Endothelial cell of umbilical vein (primary cell): Measurements from ENCODE around the gene C17orf78. TPM values are rescaled to one million over a fixed set of nuclear protein-coding genes. Genes with fewer than 3 reads are reported as not detected.

Experiments
- BruUV-seq: library from RNA; stranded (reverse); fragments of 400-500 nt; replicated peaks from 2 replicates; lab custom pipeline; 2021; lab: Mats Ljungman, UMichigan
- CTCF ChIA-PET: fragments of 300-600, 350-600 bp; sonication (Branson Sonifier 250); formaldehyde crosslinking; loops from one replicate; lab custom pipeline; 2021; ENCODE audit warnings: antibody characterized with exemption, inconsistent platforms; lab: Charles Lee
- POLR2A ChIA-PET: fragments of 300-600, 350-600 bp; sonication (Branson Sonifier 250); formaldehyde crosslinking; loops from one replicate; lab custom pipeline; 2021; ENCODE audit warnings: antibody characterized with exemption, inconsistent platforms; lab: Charles Lee
- DNase-seq: peaks from one replicate; pipeline ENCODE4 v3.0.0-alpha.2; 2011; ENCODE audit warnings: low read depth, low spot score
- FAIRE-seq: peaks from 2 replicates; lab custom pipeline; 2011; peaks lifted over from hg19 to GRCh38; lab: Jason Lieb, UNC
- H2AFZ ChIP-seq: 2 replicates; pipeline ENCODE4 v1.6.0; 2012; ENCODE audit warnings: low read depth, low read length, control low read depth, inconsistent platforms
- H3K27ac ChIP-seq: 2 replicates; pipeline ENCODE4 v1.5.1; 2011; ENCODE audit warnings: low read depth, mild to moderate bottlenecking, control low read depth, low read length, moderate library complexity; ENCODE audit not compliant: insufficient read depth
- H3K27me3 ChIP-seq, 2 experiments: 2 replicates each; pipeline versions ENCODE4 v1.6.0 to v1.6.1; 2011; ENCODE audit warnings: low read length in 2 of 2, mixed read lengths in 1 of 2; ENCODE audit not compliant: control insufficient read depth in 2 of 2, insufficient read depth in 2 of 2
- H3K36me3 ChIP-seq, 2 experiments: 2 replicates in 1 of 2; 3 replicates in 1 of 2; pipeline ENCODE4 v1.5.1; 2011; ENCODE audit warnings: low read length in 2 of 2, mild to moderate bottlenecking in 1 of 2, moderate library complexity in 1 of 2; ENCODE audit not compliant: control insufficient read depth in 2 of 2, insufficient read depth in 2 of 2; ENCODE audit errors: extremely low read depth in 1 of 2
- H3K4me1 ChIP-seq: 3 replicates; pipeline ENCODE4 v1.5.1; 2011; ENCODE audit warnings: mild to moderate bottlenecking, low read length; ENCODE audit not compliant: control insufficient read depth, insufficient read depth; ENCODE audit errors: extremely low read depth
- H3K4me2 ChIP-seq: 2 replicates; pipeline ENCODE4 v1.6.1; 2011; ENCODE audit warnings: low read length, control low read depth, mixed read lengths; ENCODE audit not compliant: insufficient read depth
- H3K4me3 ChIP-seq, 3 experiments: fragments of 200-600 bp in 1 of 3; sonication (generic), shearing (Covaris generic) in 1 of 3; replicated peaks in 1 of 3; 2 replicates each; pipeline ENCODE4 v1.5.1; 2011 to 2016; ENCODE audit warnings: control low read depth in 3 of 3, low read length in 3 of 3, mild to moderate bottlenecking in 2 of 3, inconsistent platforms in 1 of 3, low read depth in 1 of 3, moderate library complexity in 1 of 3; ENCODE audit not compliant: insufficient read depth in 1 of 3
- H3K79me2 ChIP-seq: 2 replicates; pipeline ENCODE4 v1.6.0; 2012; ENCODE audit warnings: low read length, inconsistent platforms; ENCODE audit not compliant: control insufficient read depth, insufficient read depth
- H3K9ac ChIP-seq: replicated peaks from 2 replicates; pipeline ENCODE3; 2011; ENCODE audit warnings: low read length, control low read depth; ENCODE audit not compliant: insufficient read depth; ENCODE audit errors: extremely low read depth
- H3K9me1 ChIP-seq: replicated peaks from 3 replicates; pipeline ENCODE4 v1.6.0; 2011; ENCODE audit warnings: mild to moderate bottlenecking, low read length; ENCODE audit not compliant: control insufficient read depth, insufficient read depth; ENCODE audit errors: extremely low read depth
- H3K9me3 ChIP-seq: replicated peaks from 2 replicates; pipeline ENCODE4 v1.5.1; 2012; ENCODE audit warnings: low read length, inconsistent platforms; ENCODE audit not compliant: control insufficient read depth, insufficient read depth
- H4K20me1 ChIP-seq: replicated peaks from 2 replicates; pipeline ENCODE3; 2011; ENCODE audit warnings: mild to moderate bottlenecking, low read length; ENCODE audit not compliant: control insufficient read depth, insufficient read depth; ENCODE audit errors: extremely low read depth
- CTCF ChIP-seq, 2 donors: IDR thresholded peaks; 1 replicate in 1 of 2; 2 replicates in 1 of 2; pipeline ENCODE4 v1.5.1; 2011; ENCODE audit warnings: low read length in 2 of 2, mild to moderate bottlenecking in 2 of 2, moderate library complexity in 2 of 2, control low read depth in 1 of 2, inconsistent platforms in 1 of 2, low read depth in 1 of 2; ENCODE audit not compliant: insufficient read depth in 1 of 2; ENCODE audit errors: extremely low read depth in 1 of 2
- EZH2 ChIP-seq: IDR thresholded peaks from 2 replicates; pipeline ENCODE4 v1.6.1; 2012; ENCODE audit warnings: borderline replicate concordance, low read depth, mild to moderate bottlenecking, moderate library complexity, low read length, inconsistent platforms; ENCODE audit not compliant: severe bottlenecking
- FOS ChIP-seq: IDR thresholded peaks from 2 replicates; pipeline ENCODE4 v1.6.1; 2011; ENCODE audit warnings: mild to moderate bottlenecking, low read length, moderate library complexity, borderline replicate concordance; ENCODE audit not compliant: insufficient read depth
- GATA2 ChIP-seq: IDR thresholded peaks from 2 replicates; pipeline ENCODE4 v1.7.0; 2011; ENCODE audit warnings: low read depth, mild to moderate bottlenecking, moderate library complexity, mixed read lengths, low read length; ENCODE audit not compliant: insufficient read length, insufficient read depth
- JUN ChIP-seq: IDR thresholded peaks from 2 replicates; pipeline ENCODE4 v1.6.1; 2011; ENCODE audit warnings: borderline replicate concordance, low read depth; ENCODE audit not compliant: insufficient read length, insufficient read depth
- MAX ChIP-seq: IDR thresholded peaks from 2 replicates; pipeline ENCODE4 v1.6.1; 2011; ENCODE audit not compliant: insufficient read depth, insufficient read length
- MYC ChIP-seq: IDR thresholded peaks from one replicate; pipeline ENCODE4 v1.6.1; 2011; ENCODE audit warnings: mild to moderate bottlenecking, low read depth, low read length
- POLR2A ChIP-seq: IDR thresholded peaks from 2 replicates; pipeline ENCODE4 v1.6.1; 2012; ENCODE audit warnings: low read depth, mild to moderate bottlenecking, control low read depth, low read length
- POLR2AphosphoS5 ChIP-seq: IDR thresholded peaks from 2 replicates; pipeline ENCODE4 v1.6.1; 2012; ENCODE audit warnings: low read depth, mild to moderate bottlenecking, control low read depth, low read length, moderate library complexity; ENCODE audit not compliant: insufficient read depth
- dilution Hi-C: fragments of 300-500 bp; cut with MboI; formaldehyde crosslinking; loops from one replicate; pipeline ENCODE4 v1.15.0; 2019; ENCODE audit warnings: low sequenced_read_pairs; ENCODE audit not compliant: extremely low pct_ligation_motif_present
- intact Hi-C: fragments of 100-400 bp; cut with micrococcal nuclease; formaldehyde crosslinking; loops from one replicate; pipeline ENCODE4 v1.10.0; 2022
- polyA plus RNA-seq, 4 experiments: library from polyadenylated mRNA; depleted of rRNA in 3 of 4; stranded (reverse) in 3 of 4; unstranded in 1 of 4; fragments of >200 nt; gene quantifications; 2 replicates each; pipeline versions ENCODE4 v1.2.1 to v1.2.3, GENCODE V29; 2011 to 2012; ENCODE audit warnings: missing spikeins in 1 of 4
- total RNA-seq: library from RNA; stranded (reverse); gene quantifications from 2 replicates; pipeline ENCODE4 v1.2.3, GENCODE V29; 2021

The C17orf78 gene
- total and polyA plus RNA-seq, 2 donors (not counting 3 experiments of a cell fraction or from before 2014, with no cell fraction given): not detected

GRCh38 chr17:37365589-37365988 is 10.2 kb upstream of the C17orf78 start:
- H3K9me3 ChIP-seq: no peaks in the 10 kb centered on the region
- FAIRE-seq (no peak), DNase-seq (no peak)
- no peak overlapping the region for H3K4me2 ChIP-seq
- CTCF ChIA-PET: interaction anchor here (1.0 to 2.2 kb wide), 2 partner anchors 8 to 126 kb away, joined by 3 to 16 read pairs; no protein-coding TSS in a partner anchor
- dilution Hi-C loops: no loop called here
- POLR2A ChIA-PET: no interaction called here
- no peak overlapping the region for H2AFZ ChIP-seq
- no peak overlapping the region for H3K4me3 ChIP-seq
- H4K20me1 ChIP-seq: no peaks in the 10 kb centered on the region
- no peaks in the 10 kb centered on the region for H3K79me2 ChIP-seq
- peaks cover 2% of the 10 kb centered on the region for H3K4me1 ChIP-seq
- TF ChIP-seq FOS (no peak), MYC (no peak), POLR2AphosphoS5 (no peak), CTCF (IDR thresholded peaks at IDR 0.05; ENCODE audit: extremely low read depth in 1 of 2, insufficient read depth in 1 of 2, low read depth in 1 of 2, low read length in 2 of 2) (no peak), EZH2 (no peak), POLR2A (no peak), MAX (no peak), GATA2 (no peak), JUN (no peak)
- no peak overlapping the region for H3K9ac ChIP-seq
- no peak overlapping the region for H3K27ac ChIP-seq
- H3K9me1 ChIP-seq: no peaks in the 10 kb centered on the region
- intact Hi-C loops: no loop called here
- BruUV-seq: no TSS peak
- no peaks in the 10 kb centered on the region for H3K27me3 ChIP-seq
- H3K36me3 ChIP-seq: no peaks in the 10 kb centered on the region
